Anterior cingulate cortex (tissue), 58 donors: Measurements from ENCODE around the gene TSKU.

Source experiments
- DNase-seq, 58 donors: peaks; one replicate each; lab custom pipeline; 2025; lab: John Stamatoyannopoulos, UW

The TSKU gene

GRCh38 chr11:76769645-76770586 lies 13.2 kb upstream of the TSKU start:
- DNase-seq, result no peak

GRCh38 chr11:76770642-76771445 lies 12.3 kb upstream of the TSKU start:
- DNase-seq, result no peak

- DNase-seq, result no peak
Measured at GRCh38 chr11:76771446-76772099, 11.6 kb upstream of the TSKU start.

GRCh38 chr11:76772100-76772782 lies 10.9 kb upstream of the TSKU start:
- DNase-seq, result no peak

GRCh38 chr11:76772783-76773106 lies 10.4 kb upstream of the TSKU start:
- DNase-seq, result no peak

- DNase-seq, result no peak
Measured at GRCh38 chr11:76773921-76774361, 9.2 kb upstream of the TSKU start.

- no peak for DNase-seq
Measured at GRCh38 chr11:76776472-76776871, 6.7 kb upstream of the TSKU start.

GRCh38 chr11:76777305-76777704 lies 5.9 kb upstream of the TSKU start:
- no peak for DNase-seq

GRCh38 chr11:76777876-76778275 lies 5.3 kb upstream of the TSKU start:
- DNase-seq, result no peak

GRCh38 chr11:76778874-76779273 lies 4.3 kb upstream of the TSKU start:
- DNase-seq, result peak in 4 of 58 donors; percentile 19 to 49 (median 32)

- DNase-seq, result no peak
Measured at GRCh38 chr11:76781046-76781801, 1.9 kb upstream of the TSKU start.

GRCh38 chr11:76781807-76782530 lies 1.2 kb upstream of the TSKU start:
- DNase-seq, result no peak

- peak in 51 of 58 donors; percentile 7 to 79 (median 53) for DNase-seq
Measured at GRCh38 chr11:76782531-76783293, 444 bp upstream of the TSKU start.

GRCh38 chr11:76783896-76784813 lies 999 bp downstream of the TSKU start:
- peak in 7 of 58 donors; percentile 9 to 34 (median 19) for DNase-seq

GRCh38 chr11:76785513-76785912 lies 2.4 kb downstream of the TSKU start:
- DNase-seq, result no peak

GRCh38 chr11:76786016-76786415 lies 2.9 kb downstream of the TSKU start:
- no peak for DNase-seq

- DNase-seq, result no peak
Measured at GRCh38 chr11:76786441-76787014, 3.4 kb downstream of the TSKU start.
